ENCODE results near the gene FRMD4A.

DNA sequence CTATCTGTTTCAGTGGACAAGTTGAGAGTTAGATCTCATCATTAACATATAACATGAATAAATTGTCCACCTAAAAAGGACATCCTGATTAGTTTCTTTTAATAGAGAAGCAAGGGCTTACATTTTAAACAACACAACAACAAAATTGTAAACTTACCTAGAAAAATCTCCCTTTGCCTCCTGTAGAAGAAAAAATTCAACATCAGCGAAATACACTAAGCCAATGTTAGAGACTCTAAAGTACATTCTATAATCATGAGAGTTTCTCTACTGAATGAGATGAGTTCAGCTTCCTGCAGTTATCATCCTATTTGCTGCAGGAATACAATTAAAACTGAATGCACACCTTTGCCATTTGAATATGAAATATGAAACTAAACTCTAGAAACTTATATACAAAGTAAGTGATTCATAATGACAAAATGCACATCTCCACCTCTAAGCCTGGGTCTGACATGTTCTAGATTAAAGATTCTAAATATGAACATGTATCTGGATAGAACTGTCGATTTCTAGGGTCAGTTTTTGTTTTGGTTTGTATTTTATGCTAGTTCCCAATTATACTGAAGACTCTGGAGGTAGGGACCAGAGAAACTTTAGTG lies 569.1 kb downstream of the FRMD4A start:
- TF ChIP-seq, protein P1, sequence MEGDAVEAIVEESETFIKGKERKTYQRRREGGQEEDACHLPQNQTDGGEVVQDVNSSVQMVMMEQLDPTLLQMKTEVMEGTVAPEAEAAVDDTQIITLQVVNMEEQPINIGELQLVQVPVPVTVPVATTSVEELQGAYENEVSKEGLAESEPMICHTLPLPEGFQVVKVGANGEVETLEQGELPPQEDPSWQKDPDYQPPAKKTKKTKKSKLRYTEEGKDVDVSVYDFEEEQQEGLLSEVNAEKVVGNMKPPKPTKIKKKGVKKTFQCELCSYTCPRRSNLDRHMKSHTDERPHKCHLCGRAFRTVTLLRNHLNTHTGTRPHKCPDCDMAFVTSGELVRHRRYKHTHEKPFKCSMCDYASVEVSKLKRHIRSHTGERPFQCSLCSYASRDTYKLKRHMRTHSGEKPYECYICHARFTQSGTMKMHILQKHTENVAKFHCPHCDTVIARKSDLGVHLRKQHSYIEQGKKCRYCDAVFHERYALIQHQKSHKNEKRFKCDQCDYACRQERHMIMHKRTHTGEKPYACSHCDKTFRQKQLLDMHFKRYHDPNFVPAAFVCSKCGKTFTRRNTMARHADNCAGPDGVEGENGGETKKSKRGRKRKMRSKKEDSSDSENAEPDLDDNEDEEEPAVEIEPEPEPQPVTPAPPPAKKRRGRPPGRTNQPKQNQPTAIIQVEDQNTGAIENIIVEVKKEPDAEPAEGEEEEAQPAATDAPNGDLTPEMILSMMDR (IDR thresholded peaks at IDR 0.05), result no peak
- no peak for TF ChIP-seq POLR2A (IDR thresholded peaks at IDR 0.05)
